22Rv1 (cell line): Measurements from ENCODE around the gene SMTNL2.

Experiments
- CTCF ChIP-seq: fragments of 450-650 bp; IDR thresholded peaks from 2 replicates; pipeline ENCODE4 v1.5.1; 2017; ENCODE audit warnings: mild to moderate bottlenecking
- ZFX ChIP-seq: fragments of 450-650 bp; IDR thresholded peaks from 2 replicates; pipeline ENCODE4 v1.6.1; 2017; ENCODE audit warnings: antibody characterized with exemption, borderline replicate concordance

GRCh38 chr17:4633643-4634042, 49.3 kb downstream of the SMTNL2 start:
- TF ChIP-seq CTCF (no peak), ZFX (no peak)
